Brain pericyte (primary cell): ENCODE data around the gene RIMBP2.

Source experiments
- DNase-seq: peaks from one replicate; pipeline ENCODE4 v3.0.0-alpha.2; 2012; ENCODE audit warnings: low read depth, low spot score

The RIMBP2 gene

GRCh38 chr12:130569521-130569920 is 146.6 kb downstream of the RIMBP2 start:
- no peak for DNase-seq

- DNase-seq, result no peak
Measured at GRCh38 chr12:130568501-130568900, 147.6 kb downstream of the RIMBP2 start.

GRCh38 chr12:130568041-130568440 is 148.1 kb downstream of the RIMBP2 start:
- no peak for DNase-seq

GRCh38 chr12:130566446-130567155 is 149.5 kb downstream of the RIMBP2 start:
- DNase-seq, result no peak

GRCh38 chr12:130565189-130565588 is 150.9 kb downstream of the RIMBP2 start:
- no peak for DNase-seq

- no peak for DNase-seq
Measured at GRCh38 chr12:130563323-130563722, 152.8 kb downstream of the RIMBP2 start.

- DNase-seq, result no peak
Measured at GRCh38 chr12:130562716-130563115, 153.4 kb downstream of the RIMBP2 start.

- DNase-seq, result no peak
Measured at GRCh38 chr12:130560321-130560720, 155.8 kb downstream of the RIMBP2 start.

- no peak for DNase-seq
Measured at GRCh38 chr12:130559806-130560205, 156.3 kb downstream of the RIMBP2 start.

- no peak for DNase-seq
Measured at GRCh38 chr12:130557886-130558765, 158.0 kb downstream of the RIMBP2 start.

- no peak for DNase-seq
Measured at GRCh38 chr12:130557201-130557600, 158.9 kb downstream of the RIMBP2 start.

GRCh38 chr12:130556486-130557055 is 159.5 kb downstream of the RIMBP2 start:
- DNase-seq, result no peak

GRCh38 chr12:130555628-130556485 is 160.2 kb downstream of the RIMBP2 start:
- DNase-seq, result no peak

GRCh38 chr12:130555221-130555620 is 160.9 kb downstream of the RIMBP2 start:
- no peak for DNase-seq

- no peak for DNase-seq
Measured at GRCh38 chr12:130552483-130552996, 163.6 kb downstream of the RIMBP2 start.

GRCh38 chr12:130549361-130549760 is 166.7 kb downstream of the RIMBP2 start:
- no peak for DNase-seq

- no peak for DNase-seq
Measured at GRCh38 chr12:130547480-130548155, 168.5 kb downstream of the RIMBP2 start.

GRCh38 chr12:130546494-130546893 is 169.6 kb downstream of the RIMBP2 start:
- DNase-seq, result no peak

- no peak for DNase-seq
Measured at GRCh38 chr12:130545475-130545874, 170.6 kb downstream of the RIMBP2 start.

- DNase-seq, result no peak
Measured at GRCh38 chr12:130540376-130540775, 175.7 kb downstream of the RIMBP2 start.
